D721Med (cell line): ENCODE measurements around the gene CHST15.

Experiments
- DNase-seq: peaks from one replicate; pipeline ENCODE4 v3.0.0; 2011; ENCODE audit warnings: low spot score; ENCODE audit not compliant: insufficient read length
- FAIRE-seq: peaks from 2 replicates; lab custom pipeline; 2011; peaks lifted over from hg19 to GRCh38; lab: Jason Lieb, UNC
- TF ChIP-seq, protein P1 (sequence below): IDR thresholded peaks from 2 replicates; pipeline ENCODE4 v1.5.1; 2012; ENCODE audit warnings: mild to moderate bottlenecking, control low read depth; ENCODE audit not compliant: insufficient read depth; ENCODE audit errors: missing control alignments

CHST15 gene

DNA sequence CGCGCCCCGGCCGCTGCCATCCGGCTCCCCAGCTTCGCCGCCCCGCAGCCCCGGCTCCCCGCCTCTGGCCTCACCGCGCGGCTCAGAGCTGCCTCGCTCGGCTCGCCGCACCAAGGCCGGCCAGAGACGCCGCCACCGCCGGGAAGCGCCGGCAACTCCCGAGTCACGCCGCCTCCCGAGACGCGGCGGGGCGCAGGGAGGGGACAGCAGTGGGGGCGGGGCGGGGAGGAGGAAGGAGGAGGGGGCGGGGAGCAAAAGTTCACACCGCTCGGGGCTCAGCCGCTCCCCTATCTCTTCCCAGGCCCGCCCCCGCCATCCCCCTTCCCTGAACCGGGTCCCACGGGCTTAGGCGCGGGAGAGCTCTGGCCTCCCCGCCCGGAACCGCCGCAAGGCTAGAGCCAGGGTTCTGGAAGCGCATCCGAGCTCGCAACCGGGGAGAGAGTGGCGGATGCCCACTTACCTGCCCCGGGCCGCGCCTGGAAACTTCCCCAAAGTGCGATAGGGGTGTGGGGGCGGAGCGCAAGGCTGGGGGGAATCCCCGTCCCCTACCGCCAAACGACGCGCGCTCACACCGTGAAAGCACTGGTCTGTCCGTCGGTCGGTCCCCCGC lies 1.0 kb downstream of the CHST15 start:
- no peak for DNase-seq
- FAIRE-seq: no peak
- TF ChIP-seq, protein P1, sequence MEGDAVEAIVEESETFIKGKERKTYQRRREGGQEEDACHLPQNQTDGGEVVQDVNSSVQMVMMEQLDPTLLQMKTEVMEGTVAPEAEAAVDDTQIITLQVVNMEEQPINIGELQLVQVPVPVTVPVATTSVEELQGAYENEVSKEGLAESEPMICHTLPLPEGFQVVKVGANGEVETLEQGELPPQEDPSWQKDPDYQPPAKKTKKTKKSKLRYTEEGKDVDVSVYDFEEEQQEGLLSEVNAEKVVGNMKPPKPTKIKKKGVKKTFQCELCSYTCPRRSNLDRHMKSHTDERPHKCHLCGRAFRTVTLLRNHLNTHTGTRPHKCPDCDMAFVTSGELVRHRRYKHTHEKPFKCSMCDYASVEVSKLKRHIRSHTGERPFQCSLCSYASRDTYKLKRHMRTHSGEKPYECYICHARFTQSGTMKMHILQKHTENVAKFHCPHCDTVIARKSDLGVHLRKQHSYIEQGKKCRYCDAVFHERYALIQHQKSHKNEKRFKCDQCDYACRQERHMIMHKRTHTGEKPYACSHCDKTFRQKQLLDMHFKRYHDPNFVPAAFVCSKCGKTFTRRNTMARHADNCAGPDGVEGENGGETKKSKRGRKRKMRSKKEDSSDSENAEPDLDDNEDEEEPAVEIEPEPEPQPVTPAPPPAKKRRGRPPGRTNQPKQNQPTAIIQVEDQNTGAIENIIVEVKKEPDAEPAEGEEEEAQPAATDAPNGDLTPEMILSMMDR: no peak

DNA sequence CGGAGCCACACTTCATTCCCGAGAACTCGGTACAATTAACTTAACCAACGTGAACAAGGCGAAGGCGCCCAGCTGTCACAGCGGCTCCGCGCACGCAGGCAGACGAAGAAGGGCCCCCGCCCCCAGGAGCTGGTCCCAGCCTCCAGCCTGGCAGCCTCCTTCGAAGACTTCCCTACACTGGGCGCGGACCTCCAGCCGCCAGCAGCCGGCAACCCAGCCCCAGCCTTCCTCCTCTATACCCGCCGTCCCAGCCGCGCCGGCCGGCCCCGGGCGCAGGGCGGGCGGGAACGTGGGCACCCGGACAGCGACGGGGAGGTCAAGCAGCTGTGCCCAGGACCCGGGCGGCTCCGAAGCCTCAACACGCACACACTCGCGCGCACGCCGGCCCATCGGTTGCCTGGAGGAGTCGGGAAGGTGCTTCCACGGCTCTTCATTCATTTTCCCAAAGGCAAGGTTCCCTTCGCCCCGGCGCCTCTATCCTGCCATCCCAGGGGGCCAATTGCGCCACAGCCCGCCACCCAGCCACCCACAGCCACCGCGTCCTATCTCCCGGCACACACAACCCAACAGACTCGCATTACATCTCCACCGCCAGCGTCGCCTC lies 1.6 kb downstream of the CHST15 start:
- TF ChIP-seq, protein P1: no peak
- FAIRE-seq: no peak
- DNase-seq: no peak

- TF ChIP-seq, protein P1: no peak
- no peak for FAIRE-seq
- DNase-seq: no peak
Measured at GRCh38 chr10:124090601-124091209, 2.7 kb downstream of the CHST15 start.

- FAIRE-seq (no peak), DNase-seq (no peak)
- TF ChIP-seq, protein P1: no peak
Measured at GRCh38 chr10:124089859-124090258, 3.5 kb downstream of the CHST15 start.

DNA sequence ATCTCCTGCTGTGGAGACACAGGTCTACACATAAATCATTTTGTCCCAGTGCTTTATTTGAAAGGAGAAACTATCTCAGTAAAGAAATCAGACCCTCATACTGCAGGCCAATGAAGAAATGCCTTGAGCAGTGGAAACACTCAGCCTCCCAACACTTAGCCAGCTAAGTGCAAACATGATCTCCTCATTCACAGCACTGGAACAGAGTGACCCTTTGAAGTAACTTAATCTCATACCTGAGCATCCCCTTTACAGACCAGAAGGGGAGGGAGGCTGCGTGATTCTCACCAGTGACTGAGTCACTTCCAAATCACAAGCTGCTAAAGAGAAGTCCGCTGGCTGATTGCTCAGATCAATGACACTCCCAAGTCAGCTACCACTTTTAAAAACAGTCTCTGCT lies 4.5 kb downstream of the CHST15 start:
- TF ChIP-seq, protein P1: no peak
- FAIRE-seq (no peak), DNase-seq (no peak)

DNA sequence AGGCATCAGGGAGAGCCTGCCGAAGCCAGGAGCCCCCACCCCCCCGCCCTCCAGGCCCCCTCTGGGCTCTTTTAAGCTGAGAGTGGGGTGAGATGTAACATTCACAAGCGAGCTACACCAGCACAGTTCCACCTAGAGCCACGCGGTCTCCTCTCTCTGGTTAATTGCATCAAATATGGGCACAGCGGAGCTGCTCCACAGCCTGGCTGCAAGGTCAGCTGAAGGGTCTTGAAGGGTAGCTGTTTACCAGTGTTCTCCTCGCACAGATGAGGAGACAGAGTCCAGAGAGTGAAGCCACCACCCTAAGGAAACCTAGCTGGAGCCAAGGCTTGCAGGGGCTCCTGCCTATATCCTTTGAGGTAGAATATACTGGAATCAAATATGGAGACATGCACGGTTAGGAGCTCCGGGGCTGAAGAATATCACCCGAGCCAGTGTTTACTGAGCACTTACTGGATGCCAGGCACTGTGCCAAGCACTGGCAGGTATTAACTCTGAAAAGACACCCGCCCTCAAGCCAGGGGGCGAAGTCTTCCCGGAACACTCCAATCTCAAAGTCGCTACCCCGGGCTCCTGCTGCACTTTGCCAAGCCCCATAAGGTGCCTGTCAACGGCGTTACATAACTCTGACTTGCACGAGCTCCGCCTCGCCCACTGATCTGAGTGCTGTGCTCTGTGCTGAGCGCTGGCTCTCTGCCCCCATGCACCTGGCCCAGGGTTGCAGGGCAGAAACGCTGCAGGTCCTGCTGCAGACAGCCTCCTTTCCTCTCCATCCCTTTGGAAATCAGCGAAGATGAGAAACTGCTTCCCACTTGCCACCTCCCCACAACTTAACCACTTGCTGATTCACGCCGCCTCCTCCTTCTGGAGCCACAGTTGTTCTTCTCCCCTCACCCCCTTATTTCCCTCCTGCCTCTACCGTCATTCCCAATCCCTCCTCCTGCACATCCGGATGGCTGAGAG lies 5.4 kb downstream of the CHST15 start:
- TF ChIP-seq, protein P1: no peak
- FAIRE-seq: no peak
- DNase-seq: no peak
